ENCODE measurements around the gene ZNF471. TPM values are rescaled to one million over a fixed set of nuclear protein-coding genes. Genes with fewer than 3 reads are reported as not detected.

ZNF471 gene
- total RNA-seq, 1 donor from 2014 or later, result 2.2 TPM

DNA sequence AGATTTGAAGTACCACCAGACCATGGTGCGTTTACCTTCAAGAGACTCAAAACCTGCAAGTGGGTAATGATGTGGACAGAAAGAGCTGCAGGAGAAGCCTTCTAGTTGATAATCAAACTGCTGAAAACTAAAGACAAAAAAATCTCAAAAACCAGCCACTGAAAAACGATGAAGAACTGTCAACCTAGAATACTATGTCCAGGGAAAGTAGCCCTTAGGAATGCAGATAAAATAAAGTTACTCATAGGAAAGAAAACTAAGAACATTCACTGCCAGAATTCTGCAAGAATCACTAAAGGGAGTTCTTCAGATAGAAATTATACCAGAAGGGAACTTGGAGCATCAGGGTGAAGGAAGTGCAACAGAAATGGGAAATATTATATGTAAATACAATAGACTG, 64.9 kb downstream of the ZNF471 start:
- no peak for DNase-seq (ENCODE audit: extremely low read depth, low read depth, low spot score)

DNA sequence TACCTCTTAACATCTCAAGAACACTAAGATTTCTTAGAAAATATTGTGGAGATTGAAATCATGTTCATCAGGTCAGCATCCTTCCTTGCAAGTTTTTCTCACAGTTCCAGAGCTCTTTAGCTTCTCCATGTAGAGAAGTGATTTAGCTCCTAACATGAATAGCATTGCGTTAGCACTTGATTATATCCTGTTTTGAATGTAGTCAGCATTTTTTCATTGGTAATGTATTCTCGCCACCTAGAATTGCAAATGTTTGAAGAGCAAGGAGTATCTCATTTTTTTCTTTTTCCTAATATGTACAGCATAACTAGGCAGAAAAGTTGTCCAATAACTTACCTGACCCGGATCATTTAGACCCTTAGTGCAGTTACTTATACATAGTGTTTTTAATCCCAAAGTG, 66.3 kb downstream of the ZNF471 start:
- no peak for DNase-seq (ENCODE audit: extremely low read depth, low read depth, low spot score)

DNA sequence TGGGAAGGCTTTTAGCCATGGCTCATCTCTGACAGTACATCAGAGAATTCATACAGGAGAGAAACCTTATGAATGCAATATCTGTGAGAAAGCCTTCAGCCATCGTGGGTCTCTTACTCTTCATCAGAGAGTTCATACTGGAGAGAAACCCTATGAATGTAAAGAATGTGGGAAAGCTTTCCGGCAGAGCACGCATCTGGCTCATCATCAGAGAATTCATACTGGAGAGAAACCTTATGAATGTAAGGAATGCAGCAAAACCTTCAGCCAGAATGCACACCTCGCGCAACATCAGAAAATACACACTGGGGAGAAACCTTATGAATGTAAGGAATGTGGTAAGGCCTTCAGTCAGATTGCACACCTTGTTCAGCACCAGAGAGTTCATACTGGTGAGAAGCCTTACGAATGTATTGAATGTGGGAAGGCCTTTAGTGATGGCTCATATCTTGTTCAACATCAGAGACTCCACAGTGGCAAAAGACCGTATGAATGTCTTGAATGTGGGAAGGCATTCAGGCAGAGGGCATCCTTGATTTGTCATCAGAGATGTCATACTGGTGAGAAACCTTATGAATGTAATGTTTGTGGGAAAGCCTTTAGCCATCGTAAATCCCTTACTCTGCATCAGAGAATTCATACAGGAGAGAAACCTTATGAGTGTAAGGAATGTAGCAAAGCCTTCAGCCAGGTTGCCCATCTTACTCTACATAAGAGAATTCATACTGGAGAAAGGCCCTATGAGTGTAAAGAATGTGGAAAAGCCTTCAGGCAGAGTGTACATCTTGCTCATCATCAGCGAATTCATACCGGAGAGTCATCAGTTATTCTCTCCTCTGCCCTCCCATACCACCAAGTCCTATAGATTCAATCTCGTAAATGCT, 70.3 kb downstream of the ZNF471 start:
- no peak for DNase-seq (ENCODE audit: extremely low read depth, low read depth, low spot score)

Other genes with a start within 250 kb of the ZNF471 start
- gene EDDM13, start 235.1 kb upstream of the ZNF471 start, total RNA-seq, result 0.53 and 0.82 TPM in 2 replicates
- gene ZSCAN5A, start 193.0 kb upstream of the ZNF471 start, total RNA-seq, result 4.0 and 4.1 TPM in 2 replicates
- gene ZNF582, start 114.3 kb upstream of the ZNF471 start, total RNA-seq, result 1.2 and 4.0 TPM in 2 replicates
- 1.9 and 6.4 TPM in 2 replicates for gene ZNF583, start 103.5 kb upstream of the ZNF471 start, total RNA-seq
- 2.6 and 4.0 TPM in 2 replicates for gene ZNF667, start 30.5 kb upstream of the ZNF471 start, total RNA-seq
- 5.4 and 6.3 TPM in 2 replicates for gene ZFP28, start 31.1 kb downstream of the ZNF471 start, total RNA-seq
- 3.3 and 3.5 TPM in 2 replicates for gene ZNF470, start 59.6 kb downstream of the ZNF471 start, total RNA-seq
- 24.4 and 24.8 TPM in 2 replicates for gene ZNF71, start 87.4 kb downstream of the ZNF471 start, total RNA-seq
- 0.58 and 1.2 TPM in 2 replicates for gene SMIM17, start 135.3 kb downstream of the ZNF471 start, total RNA-seq
- 0.18 and 0.34 TPM in 2 replicates for gene ZNF835, start 163.9 kb downstream of the ZNF471 start, total RNA-seq

Measured in glomerular endothelial cell (primary cell).